T-helper 9 cell (primary cell): ENCODE data around the gene CLSTN2.

Source experiments
- DNase-seq: peaks from one replicate; pipeline ENCODE4 v3.0.0-alpha.2; 2020

CLSTN2 gene

GRCh38 chr3:140296796-140297352 lies 361.9 kb downstream of the CLSTN2 start:
- no peak for DNase-seq

- no peak for DNase-seq
These were observed 363.1 kb downstream of the CLSTN2 start for GRCh38 chr3:140298043-140298442.

GRCh38 chr3:140298569-140299070 lies 363.6 kb downstream of the CLSTN2 start:
- no peak for DNase-seq

- DNase-seq, result no peak
These were observed 368.9 kb downstream of the CLSTN2 start for GRCh38 chr3:140303875-140304274.

- DNase-seq, result no peak
These were observed 373.6 kb downstream of the CLSTN2 start for GRCh38 chr3:140308535-140308934.

GRCh38 chr3:140311428-140311827 lies 376.4 kb downstream of the CLSTN2 start:
- no peak for DNase-seq

- no peak for DNase-seq
These were observed 381.0 kb downstream of the CLSTN2 start for GRCh38 chr3:140315955-140316354.

- no peak for DNase-seq
These were observed 381.5 kb downstream of the CLSTN2 start for GRCh38 chr3:140316466-140316865.

- no peak for DNase-seq
These were observed 381.9 kb downstream of the CLSTN2 start for GRCh38 chr3:140316868-140317400.

- no peak for DNase-seq
These were observed 384.8 kb downstream of the CLSTN2 start for GRCh38 chr3:140319739-140320138.

- no peak for DNase-seq
These were observed 388.6 kb downstream of the CLSTN2 start for GRCh38 chr3:140323561-140323960.

- no peak for DNase-seq
These were observed 397.1 kb downstream of the CLSTN2 start for GRCh38 chr3:140332131-140332530.

- no peak for DNase-seq
These were observed 399.3 kb downstream of the CLSTN2 start for GRCh38 chr3:140334132-140334929.

- DNase-seq, result no peak
These were observed 401.5 kb downstream of the CLSTN2 start for GRCh38 chr3:140336465-140336864.

GRCh38 chr3:140338916-140339315 lies 403.9 kb downstream of the CLSTN2 start:
- DNase-seq, result no peak

GRCh38 chr3:140341203-140341602 lies 406.2 kb downstream of the CLSTN2 start:
- DNase-seq, result no peak

GRCh38 chr3:140341817-140342403 lies 406.9 kb downstream of the CLSTN2 start:
- DNase-seq, result no peak

- no peak for DNase-seq
These were observed 407.7 kb downstream of the CLSTN2 start for GRCh38 chr3:140342668-140343067.

GRCh38 chr3:140343211-140344081 lies 408.5 kb downstream of the CLSTN2 start:
- DNase-seq, result no peak

GRCh38 chr3:140344082-140344454 lies 409.1 kb downstream of the CLSTN2 start:
- no peak for DNase-seq

- DNase-seq, result no peak
These were observed 409.7 kb downstream of the CLSTN2 start for GRCh38 chr3:140344601-140345205.

- no peak for DNase-seq
These were observed 412.2 kb downstream of the CLSTN2 start for GRCh38 chr3:140347151-140347550.
